CD4-positive, alpha-beta T cell treated with Interleukin-10 for 1 hour (primary cell): ENCODE results near the gene ATP6V1C2.

ENCODE experiments used
- DNase-seq: peaks from one replicate; pipeline ENCODE4 v3.0.0-alpha.2; 2020

ATP6V1C2 gene

GRCh38 chr2:10721396-10722251, at the start of gene ATP6V1C2:
Gene ATP6V1C2, plus strand, starts transcription at chr2:10721630. Its CDS starts 1,220 bp downstream, at chr2:10722850.
- DNase-seq, result no peak

GRCh38 chr2:10675131-10675530, 46.3 kb upstream of the ATP6V1C2 start:
- peak; percentile 11 for DNase-seq

GRCh38 chr2:10678225-10678624, 43.2 kb upstream of the ATP6V1C2 start:
- no peak for DNase-seq

GRCh38 chr2:10680214-10680613, 41.2 kb upstream of the ATP6V1C2 start:
- DNase-seq, result no peak

- no peak for DNase-seq
Measured at GRCh38 chr2:10680957-10681356, 40.5 kb upstream of the ATP6V1C2 start.

- no peak for DNase-seq
Measured at GRCh38 chr2:10686176-10686730, 35.2 kb upstream of the ATP6V1C2 start.

GRCh38 chr2:10688921-10689807, 32.3 kb upstream of the ATP6V1C2 start:
- DNase-seq, result no peak

GRCh38 chr2:10691521-10691920, 29.9 kb upstream of the ATP6V1C2 start:
- DNase-seq, result no peak

- DNase-seq, result no peak
Measured at GRCh38 chr2:10700078-10700803, 21.2 kb upstream of the ATP6V1C2 start.

- no peak for DNase-seq
Measured at GRCh38 chr2:10704034-10704594, 17.3 kb upstream of the ATP6V1C2 start.

GRCh38 chr2:10706033-10706432, 15.4 kb upstream of the ATP6V1C2 start:
- DNase-seq, result no peak

GRCh38 chr2:10707831-10708230, 13.6 kb upstream of the ATP6V1C2 start:
- no peak for DNase-seq

GRCh38 chr2:10709290-10709939, 12.0 kb upstream of the ATP6V1C2 start:
- no peak for DNase-seq

- no peak for DNase-seq
Measured at GRCh38 chr2:10712185-10712809, 9.1 kb upstream of the ATP6V1C2 start.

- no peak for DNase-seq
Measured at GRCh38 chr2:10716581-10716980, 4.8 kb upstream of the ATP6V1C2 start.

- DNase-seq, result no peak
Measured at GRCh38 chr2:10717628-10718027, 3.8 kb upstream of the ATP6V1C2 start.

- no peak for DNase-seq
Measured at GRCh38 chr2:10720306-10720705, 1.1 kb upstream of the ATP6V1C2 start.

GRCh38 chr2:10720947-10721395, 459 bp upstream of the ATP6V1C2 start:
- no peak for DNase-seq

GRCh38 chr2:10722252-10722825, 909 bp downstream of the ATP6V1C2 start:
- no peak for DNase-seq

GRCh38 chr2:10732924-10733565, 11.6 kb downstream of the ATP6V1C2 start:
- no peak for DNase-seq
